WTC11 (cell line): ENCODE data around the gene ZC3H8.

Experiments used
- ATF1 ChIP-seq: sonication (generic); formaldehyde crosslinking; IDR thresholded peaks from 2 replicates; pipeline ENCODE4 v1.8.1; 2023; ENCODE audit warnings: mild to moderate bottlenecking, moderate library complexity, missing genetic modification reagents
- CREM ChIP-seq: sonication (generic); formaldehyde crosslinking; IDR thresholded peaks from 2 replicates; pipeline ENCODE4 v1.8.1; 2022; ENCODE audit warnings: mild to moderate bottlenecking, missing genetic modification reagents, moderate library complexity
- CTCF ChIP-seq: fragments of 200-600 bp; IDR thresholded peaks from 2 replicates; pipeline ENCODE4 v1.8.0; 2022; ENCODE audit warnings: antibody characterized with exemption
- HMGA2 ChIP-seq: fragments of 250-450 bp; sonication (Bioruptor Pico); IDR thresholded peaks from 2 replicates; pipeline ENCODE4 v1.4.0; 2021; ENCODE audit warnings: mild to moderate bottlenecking, moderate library complexity
- KAT7 ChIP-seq: sonication (generic); formaldehyde crosslinking; IDR thresholded peaks from 2 replicates; pipeline ENCODE4 v1.8.1; 2023; ENCODE audit warnings: missing genetic modification reagents, mild to moderate bottlenecking, borderline replicate concordance
- MAX ChIP-seq: sonication (generic); formaldehyde crosslinking; IDR thresholded peaks from 2 replicates; pipeline ENCODE4 v1.8.0; 2022; ENCODE audit warnings: mild to moderate bottlenecking, missing genetic modification reagents
- MLX ChIP-seq: sonication (generic); formaldehyde crosslinking; IDR thresholded peaks from 2 replicates; pipeline ENCODE4 v1.8.1; 2023; ENCODE audit warnings: mild to moderate bottlenecking, missing genetic modification reagents, moderate library complexity
- MXD4 ChIP-seq: fragments of 250-450 bp; sonication (Bioruptor Pico); IDR thresholded peaks from 2 replicates; pipeline ENCODE4 v1.8.0; 2021; ENCODE audit warnings: mild to moderate bottlenecking, moderate library complexity, borderline replicate concordance
- NR2C2 ChIP-seq: sonication (generic); formaldehyde crosslinking; IDR thresholded peaks from 2 replicates; pipeline ENCODE4 v1.8.0; 2022; ENCODE audit warnings: mild to moderate bottlenecking, missing genetic modification reagents
- PRDM15 ChIP-seq: sonication (generic); formaldehyde crosslinking; IDR thresholded peaks from 2 replicates; pipeline ENCODE4 v1.8.0; 2022; ENCODE audit warnings: missing genetic modification reagents
- SOX15 ChIP-seq: fragments of 250-450 bp; sonication (Bioruptor Pico); IDR thresholded peaks from 2 replicates; pipeline ENCODE4 v1.9.0; 2021; ENCODE audit warnings: mild to moderate bottlenecking
- SP1 ChIP-seq: sonication (generic); formaldehyde crosslinking; conservative IDR thresholded peaks from 2 replicates; pipeline ENCODE4 v1.8.1; 2022; ENCODE audit warnings: missing genetic modification reagents
- TEAD4 ChIP-seq: sonication (generic); formaldehyde crosslinking; IDR thresholded peaks from 2 replicates; pipeline ENCODE4 v1.8.0; 2022; ENCODE audit warnings: mild to moderate bottlenecking, missing genetic modification reagents
- ZNF121 ChIP-seq: sonication (generic); formaldehyde crosslinking; IDR thresholded peaks from 2 replicates; pipeline ENCODE4 v1.8.0; 2023; ENCODE audit warnings: missing genetic modification reagents

- TF ChIP-seq TEAD4 (CRISPR knock-in tag) (no peak), CTCF (no peak), MXD4 (no peak), MLX (CRISPR knock-in tag) (no peak), NR2C2 (no peak), PRDM15 (CRISPR knock-in tag) (no peak), HMGA2 (CRISPR knock-in tag) (no peak), ATF1 (CRISPR knock-in tag) (no peak), MAX (CRISPR knock-in tag) (no peak), ZNF121 (CRISPR knock-in tag) (no peak), SOX15 (CRISPR knock-in tag) (no peak), CREM (CRISPR knock-in tag) (no peak), KAT7 (no peak), SP1 (no peak)
Observed at GRCh38 chr2:112175958-112176573, 78.8 kb downstream of the ZC3H8 start.
